COLO668 (cell line): ENCODE data around the gene IRS2.
"Not testable (repeated sequence)": the region's sequence is repeated elsewhere in the genome, so short reads cannot be mapped to it uniquely, and the experiment has no call there.

ENCODE experiments used
- DNase-seq: peaks from one replicate; lab custom pipeline; 2025; ENCODE audit not compliant: unreplicated experiment; lab: John Stamatoyannopoulos, UW

Gene IRS2

DNA sequence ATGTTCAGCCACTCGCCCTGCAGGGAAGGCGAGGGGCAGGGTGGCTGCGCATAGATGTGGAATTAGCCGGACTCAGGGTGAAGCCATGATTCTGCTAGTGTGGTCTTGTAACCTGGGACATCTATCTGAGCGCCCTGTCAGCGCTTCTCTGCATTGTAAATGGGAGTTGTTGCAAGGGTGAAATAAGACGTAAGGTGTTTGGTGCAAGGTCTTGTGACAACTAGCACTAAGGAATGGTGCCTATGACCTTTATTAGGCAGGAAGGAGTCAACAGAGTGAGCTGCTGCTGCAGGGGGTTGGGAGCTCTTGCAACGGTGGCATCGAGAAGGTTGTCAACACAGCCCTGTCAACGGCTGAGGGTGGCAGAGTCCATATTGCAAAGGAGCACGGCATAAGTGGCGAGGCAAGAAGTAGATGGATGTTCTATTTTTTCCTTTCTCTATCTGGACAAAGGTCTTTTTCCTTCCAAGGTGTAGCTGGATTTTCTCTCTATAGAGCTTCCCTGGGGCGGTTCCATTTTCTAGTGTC, 49.3 kb downstream of the IRS2 start:
- DNase-seq, result no peak

DNA sequence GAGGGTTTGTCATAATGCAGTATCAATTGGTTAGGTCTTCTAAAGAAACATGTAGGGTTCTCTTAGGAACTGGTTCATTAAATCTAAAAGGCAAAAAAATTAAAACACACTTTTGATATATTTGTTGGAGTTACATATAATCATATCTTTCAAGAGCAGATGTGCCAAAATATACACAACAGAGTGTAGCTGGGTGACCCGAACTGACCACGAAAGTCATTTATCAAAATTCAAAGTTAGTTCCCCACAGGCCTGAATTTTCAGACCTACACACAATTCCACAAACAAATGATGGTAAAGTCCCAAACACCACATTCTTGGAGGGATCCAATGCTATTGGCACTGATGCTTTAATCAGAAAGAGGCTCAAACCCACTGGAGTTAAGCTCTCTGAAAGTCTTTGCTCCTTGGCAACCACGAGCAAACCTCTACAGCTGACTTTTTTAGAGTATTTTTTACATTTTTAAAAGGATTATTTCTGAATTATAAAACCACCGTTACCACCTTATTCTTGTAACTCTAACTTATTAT, 50.9 kb downstream of the IRS2 start:
- no peak for DNase-seq

DNA sequence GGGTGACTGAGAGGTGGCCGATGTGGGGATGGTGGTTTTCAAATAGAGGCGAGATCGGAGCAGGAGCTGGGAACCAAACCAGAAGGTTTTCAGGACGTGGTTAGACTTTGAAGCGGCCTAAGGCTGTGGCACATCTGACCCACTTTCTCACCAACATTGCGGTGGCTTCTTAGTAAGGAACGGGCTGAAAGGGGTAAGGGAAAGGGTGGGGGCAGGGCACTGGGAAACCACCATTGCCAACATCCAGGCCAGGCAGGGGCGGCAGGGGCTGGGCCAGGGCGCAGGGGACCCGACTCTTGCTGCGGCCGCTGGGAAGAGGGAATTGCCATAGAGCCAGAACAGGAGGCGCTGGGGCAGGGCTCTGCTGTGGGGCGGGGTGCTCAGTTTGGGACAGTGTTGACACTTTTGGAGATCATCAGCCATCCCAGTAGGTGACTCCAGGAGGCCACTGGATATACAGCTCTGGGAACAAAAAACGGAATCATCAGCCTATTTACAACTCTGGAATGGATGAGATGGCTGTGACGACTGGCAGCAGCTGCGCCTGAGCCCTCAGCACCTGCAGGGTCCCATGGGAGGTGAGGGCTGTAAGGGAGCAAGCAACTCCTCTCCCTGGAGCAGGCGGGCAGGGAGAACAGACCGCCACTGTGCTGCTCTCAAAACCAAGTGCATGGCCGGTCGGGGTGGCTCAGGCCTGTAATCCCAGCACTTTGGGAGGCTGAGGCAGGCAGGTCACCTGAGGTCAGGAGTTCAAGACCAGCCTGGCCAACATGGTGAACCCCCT, 52.2 kb downstream of the IRS2 start:
- DNase-seq, result no peak

DNA sequence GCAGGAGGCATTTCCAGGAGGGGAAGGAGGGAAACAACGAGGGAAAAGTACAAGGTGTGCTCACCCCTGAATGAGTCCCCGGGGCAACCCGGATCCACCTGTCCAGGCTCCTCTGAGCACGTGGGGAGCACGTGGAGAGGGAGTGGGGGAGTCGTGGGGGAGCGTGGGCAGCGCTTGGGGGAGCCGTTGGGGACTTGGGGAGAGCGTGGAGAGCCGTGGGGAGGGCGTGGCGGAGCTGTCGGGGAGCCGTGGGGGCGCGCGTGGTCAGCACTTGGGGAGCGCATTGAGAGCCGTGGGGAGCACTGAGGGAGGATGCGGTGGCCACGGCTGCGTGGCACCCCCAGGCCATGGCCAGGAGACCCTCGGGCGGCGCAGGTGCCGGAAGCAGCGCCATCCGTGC, 52.8 kb downstream of the IRS2 start:
- no peak for DNase-seq

DNA sequence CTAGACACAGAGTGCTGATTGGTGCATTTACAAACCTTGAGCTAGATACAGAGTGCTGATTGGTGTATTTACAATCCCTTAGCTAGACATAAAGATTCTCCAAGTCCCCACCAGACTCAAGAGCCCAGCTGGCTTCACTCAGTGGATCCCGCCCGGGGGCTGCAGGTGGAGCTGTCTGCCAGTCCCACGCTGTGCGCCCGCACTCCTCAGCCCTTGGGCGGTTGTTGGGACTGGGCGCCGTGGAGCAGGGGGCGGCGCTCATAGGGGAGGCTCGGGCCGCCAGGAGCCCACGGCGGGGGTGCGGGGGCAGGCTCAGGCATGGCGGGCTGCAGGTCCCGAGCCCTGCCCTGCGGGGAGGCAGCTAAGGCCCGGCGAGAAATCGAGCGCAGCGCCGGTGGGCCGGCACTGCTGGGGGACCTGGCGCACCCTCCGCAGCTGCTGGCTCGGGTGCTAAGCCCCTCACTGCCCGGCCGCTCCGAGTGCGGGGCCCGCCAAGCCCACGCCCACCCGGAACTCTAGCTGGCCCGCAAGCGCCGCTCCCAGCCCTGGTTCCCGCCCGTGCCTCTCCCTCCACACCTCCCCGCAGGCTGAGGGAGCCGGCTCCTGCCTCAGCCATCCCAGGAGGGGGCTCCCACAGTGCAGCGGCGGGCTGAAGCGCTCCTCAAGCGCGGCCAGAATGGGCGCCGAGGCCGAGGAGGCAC, 53.8 kb downstream of the IRS2 start:
- DNase-seq, result not testable (repeated sequence)

DNA sequence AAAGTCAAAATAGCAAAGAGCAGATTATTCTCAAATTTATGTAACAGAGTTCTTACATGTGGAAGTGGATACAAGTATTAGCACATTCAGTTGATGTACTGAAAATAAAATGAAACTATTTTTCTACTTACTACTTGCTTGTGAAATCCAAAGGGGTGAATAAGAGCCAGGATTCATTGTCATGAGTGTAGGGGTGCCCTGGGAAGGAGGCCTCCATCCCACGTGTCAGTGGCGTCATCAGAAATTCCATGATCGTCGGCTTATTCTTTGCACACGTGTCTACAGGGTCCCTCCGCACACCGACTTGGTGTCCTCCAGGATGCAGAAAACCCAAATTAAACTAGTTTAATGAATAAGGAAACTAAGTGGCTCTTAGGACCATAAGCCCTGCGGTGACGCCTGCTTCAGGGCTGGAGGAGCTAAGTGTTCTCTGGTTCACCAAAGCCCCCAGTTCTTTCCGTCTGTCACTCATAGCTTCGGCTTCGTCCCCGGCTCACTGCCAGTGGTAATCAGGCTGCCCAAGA, 55.5 kb downstream of the IRS2 start:
- no peak for DNase-seq

DNA sequence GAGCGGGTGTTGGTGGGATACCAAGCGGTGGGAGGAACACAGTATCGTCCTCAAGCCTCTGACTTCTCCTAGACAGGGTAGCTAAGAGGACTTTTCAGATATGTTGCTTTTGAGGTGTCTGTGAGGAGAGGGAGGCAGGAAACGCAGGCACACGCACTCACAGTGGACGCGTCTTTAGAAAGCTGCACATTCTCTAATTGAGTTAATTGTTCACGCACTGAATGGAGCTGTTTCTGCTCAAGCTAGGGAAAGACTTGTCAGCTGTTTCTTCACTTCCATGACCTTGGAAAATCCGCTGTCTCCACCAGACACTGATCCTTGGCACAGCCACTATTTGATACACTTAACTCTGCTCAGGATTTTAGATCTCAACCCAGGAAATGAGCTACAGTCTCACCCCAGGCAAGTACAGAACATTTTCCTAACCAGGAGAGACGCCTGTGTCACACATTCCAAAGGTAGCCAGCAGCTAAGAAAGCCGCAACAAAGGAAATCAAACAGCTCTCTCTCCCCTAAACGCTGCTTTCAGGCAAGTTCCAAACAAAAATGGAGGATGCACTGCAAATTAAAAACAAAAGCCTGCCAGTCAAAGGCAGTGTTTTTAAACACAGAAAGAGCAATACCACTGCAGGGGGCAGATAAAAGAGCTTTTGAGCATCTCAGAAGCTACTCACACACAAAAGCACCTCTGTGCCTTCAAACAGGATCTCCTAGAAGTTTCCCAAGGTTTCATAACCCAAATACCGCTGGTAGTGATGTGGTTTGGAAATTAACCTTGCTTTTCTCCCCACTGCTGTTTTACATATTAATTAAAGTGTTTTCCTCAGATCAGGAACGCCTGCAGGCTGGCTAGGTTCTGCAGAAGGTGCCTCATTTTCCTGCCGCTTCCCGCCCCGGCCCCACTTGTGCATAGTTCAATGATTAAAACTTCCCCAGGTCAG, 57.3 kb downstream of the IRS2 start:
- no peak for DNase-seq

DNA sequence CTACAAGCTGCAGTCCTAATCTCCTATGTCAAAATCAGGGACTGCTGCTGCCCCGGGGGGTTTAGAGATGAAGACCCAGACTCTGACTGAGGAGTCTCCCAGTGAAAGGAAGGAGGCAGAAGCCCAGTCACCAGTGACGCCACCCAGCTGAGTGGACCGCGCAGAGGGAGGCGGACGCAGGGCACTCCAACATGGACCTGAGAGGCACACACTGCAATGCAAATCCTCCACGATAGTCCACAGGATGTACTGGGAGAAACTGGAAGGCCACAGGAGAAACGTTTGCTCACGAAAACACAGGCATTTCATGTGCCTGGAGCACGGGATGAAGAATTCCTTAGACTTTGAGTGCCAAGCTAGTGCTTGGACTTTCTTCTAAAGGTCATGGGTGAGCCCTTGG, 58.3 kb downstream of the IRS2 start:
- DNase-seq, result no peak

DNA sequence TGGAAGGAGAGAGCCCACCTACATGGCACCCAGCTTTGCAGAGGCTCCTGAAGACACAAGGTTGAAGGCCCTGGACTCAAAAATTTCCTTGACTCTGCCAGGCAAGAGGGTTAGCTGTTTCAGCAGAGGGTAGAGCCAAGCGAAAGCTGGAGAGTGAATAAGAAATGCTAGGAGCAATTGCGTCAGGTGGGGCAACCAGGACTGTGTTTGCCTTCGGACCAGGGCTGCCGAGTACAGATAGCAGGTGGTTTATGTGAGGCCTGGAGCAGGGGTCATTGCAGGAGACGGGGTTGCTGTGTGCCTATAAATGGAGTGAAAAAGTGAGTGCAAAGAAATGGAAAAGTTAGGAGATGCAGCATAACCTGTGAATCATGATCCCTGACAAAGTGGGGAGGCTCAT, 59.1 kb downstream of the IRS2 start:
- no peak for DNase-seq

DNA sequence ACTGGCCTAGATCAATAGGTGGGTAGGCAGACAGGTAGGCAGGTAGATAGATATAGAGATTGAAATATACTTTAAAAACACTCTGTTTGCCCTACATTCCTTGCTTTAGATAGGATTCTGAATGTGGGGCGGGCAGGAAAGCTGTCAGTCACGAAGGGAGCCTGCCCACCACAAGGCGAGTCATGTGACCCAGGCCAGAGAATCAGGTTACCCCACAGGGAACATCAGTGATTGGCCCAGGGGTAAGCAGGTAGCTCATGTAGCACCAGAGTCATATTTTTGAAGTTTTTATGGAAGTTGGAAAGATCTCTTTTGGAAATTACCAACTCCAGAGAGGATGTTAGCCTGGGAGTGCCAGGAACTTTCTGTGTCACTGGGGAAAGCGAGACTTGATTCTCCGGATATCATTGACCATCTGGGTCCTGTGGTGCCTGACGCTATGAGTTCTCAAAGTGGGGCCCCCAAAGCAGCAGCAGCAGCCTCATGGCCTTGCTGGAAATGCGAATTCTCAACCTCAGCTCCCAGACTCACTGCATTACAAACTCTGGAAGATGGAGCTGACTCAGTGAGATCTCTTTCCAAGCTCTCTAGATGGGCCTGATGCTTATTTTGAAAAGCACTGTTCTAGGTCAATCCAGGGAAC, 60.3 kb downstream of the IRS2 start:
- no peak for DNase-seq

DNA sequence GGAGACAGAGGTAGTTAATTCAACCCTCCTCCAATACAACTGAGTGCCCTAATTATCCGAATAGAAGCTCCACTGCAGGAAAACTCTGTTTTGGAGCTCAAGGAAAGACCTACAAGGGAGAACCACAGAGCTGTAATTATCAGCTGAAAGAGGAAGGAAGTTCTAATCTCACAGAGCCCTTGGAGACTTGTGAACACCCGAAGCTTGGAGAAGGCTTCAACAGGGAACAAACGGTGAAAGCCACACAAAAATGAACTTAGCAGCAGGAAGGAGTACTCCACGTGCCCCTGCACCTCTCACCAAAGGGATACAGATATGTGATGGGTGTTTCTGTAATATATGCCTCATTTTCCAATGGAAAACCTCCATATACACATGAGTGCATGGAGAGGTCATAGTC, 61.1 kb downstream of the IRS2 start:
- no peak for DNase-seq

DNA sequence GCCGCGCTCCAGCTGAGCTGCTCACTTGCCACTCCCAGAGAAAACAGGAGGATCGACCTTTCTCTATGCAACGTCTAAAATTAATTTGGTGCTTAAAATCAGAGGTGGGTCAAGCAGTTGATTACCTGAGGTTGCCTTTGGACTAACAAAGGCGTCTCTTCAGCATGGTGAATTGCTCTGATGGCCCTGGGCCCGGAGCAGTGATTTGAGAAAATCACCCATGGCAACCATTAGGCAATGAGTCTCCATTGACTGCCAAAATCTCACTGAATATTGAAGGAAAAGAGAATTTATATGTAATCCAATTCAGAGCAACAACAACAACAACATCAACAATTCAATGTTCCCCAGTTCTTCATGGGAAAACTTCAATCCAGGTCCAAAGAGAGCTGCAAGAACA, 61.8 kb downstream of the IRS2 start:
- no peak for DNase-seq

DNA sequence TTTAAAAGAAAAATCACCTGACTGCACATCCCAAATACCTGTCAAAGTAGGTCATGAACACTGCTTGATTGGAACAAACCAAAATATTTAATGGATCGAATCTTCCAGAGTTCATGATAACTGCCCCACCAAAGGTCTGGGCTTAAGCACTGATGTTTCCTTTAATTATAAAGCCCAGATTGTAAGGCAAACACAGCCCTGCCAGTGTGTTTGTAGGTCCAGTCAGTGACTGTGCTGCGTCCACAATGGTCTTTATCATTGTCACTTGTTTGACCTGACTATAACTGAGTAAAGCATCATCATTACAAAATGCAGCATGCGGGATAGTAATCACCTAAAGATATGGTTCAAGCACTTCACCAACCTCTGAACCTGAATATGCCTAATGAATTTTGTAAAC, 63.3 kb downstream of the IRS2 start:
- no peak for DNase-seq

DNA sequence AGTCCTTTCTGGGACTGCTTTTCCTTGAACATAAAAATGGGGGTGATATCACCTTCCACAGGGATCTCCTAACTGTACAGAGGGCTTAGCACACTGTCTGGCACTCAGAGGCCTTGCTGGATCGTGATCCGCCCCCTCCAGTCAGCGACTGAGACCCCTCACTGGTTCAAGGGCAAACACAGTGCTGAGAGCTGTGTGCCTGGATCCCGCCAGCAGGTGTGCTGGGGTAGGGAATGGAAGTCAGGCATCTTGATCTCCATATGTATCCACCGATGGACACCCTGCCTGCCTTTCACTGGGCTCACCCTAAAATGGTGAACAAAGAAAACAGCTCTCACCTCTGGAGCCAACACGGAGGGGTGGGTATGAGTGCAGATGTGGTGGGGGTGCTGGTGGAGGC, 64.3 kb downstream of the IRS2 start:
- DNase-seq, result no peak

DNA sequence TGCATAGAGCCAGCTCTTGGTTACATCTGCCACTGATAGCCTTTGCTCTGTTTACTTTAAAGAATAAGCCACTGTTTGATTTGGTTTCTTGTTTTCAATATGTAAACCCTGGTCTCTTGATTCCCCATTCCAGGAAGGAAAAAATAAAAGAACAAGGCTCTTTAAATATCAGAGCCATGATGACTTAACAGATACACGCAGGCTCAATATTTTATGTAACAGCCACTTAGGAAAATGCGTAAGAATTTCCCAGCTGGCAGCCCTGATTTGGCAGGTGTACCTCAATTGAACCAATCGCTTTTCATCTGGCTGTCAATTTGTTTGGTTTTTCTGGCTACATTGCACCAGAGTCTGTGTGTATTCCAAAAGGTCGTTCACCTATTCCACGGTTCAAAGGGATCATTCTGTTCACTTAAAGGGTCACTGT, 65.6 kb downstream of the IRS2 start:
- DNase-seq, result peak; percentile 70

DNA sequence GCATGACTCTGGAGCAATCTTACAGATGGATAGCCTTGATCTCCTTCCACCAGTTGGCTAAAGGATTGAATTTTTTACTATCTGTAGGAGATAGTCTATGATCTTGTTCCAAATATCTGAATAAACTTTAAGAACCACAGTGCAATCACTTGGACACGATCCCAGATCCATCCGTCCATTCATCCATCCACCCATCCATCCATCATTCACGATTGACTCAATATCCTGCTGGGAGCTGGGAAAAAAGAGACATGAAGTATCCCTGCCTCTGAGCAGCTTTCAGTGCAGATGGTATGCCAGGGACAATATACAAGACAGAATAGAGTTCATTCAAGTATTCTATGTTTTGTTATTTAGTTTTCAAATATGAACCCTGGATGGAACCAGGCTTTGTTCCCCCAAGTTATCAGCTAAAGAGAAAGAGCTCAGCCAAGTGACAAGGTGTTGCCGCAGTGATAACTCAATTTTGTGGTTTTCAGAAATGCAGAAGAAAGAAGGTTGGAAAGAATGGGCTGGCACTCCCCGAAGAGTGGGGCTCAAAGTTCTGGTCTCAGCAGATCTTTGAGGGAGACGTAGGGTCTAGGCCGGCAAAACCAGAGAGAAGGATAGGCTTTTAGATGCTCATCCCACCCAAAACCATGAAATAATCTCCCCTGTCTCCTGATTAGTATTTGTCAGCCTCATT, 66.3 kb downstream of the IRS2 start:
- no peak for DNase-seq

DNA sequence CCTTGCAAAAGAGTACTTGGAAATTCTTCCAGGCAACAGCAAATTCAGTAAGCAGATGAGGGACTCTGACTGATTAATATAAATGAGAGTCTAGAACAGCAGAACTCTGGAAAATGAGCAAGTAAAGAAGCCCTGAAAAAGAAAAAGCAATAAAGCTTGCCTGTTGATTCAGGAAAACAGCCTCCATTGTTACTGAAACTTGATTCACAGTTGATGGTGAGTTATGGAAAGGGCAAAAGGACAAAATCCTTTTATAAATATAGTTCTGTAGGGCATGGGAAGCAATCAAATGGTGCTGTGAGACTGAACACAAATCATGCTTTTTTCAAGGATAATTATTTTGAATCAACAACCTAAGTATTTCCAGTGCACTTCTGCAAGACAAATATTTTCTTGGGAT, 67.7 kb downstream of the IRS2 start:
- DNase-seq, result no peak

DNA sequence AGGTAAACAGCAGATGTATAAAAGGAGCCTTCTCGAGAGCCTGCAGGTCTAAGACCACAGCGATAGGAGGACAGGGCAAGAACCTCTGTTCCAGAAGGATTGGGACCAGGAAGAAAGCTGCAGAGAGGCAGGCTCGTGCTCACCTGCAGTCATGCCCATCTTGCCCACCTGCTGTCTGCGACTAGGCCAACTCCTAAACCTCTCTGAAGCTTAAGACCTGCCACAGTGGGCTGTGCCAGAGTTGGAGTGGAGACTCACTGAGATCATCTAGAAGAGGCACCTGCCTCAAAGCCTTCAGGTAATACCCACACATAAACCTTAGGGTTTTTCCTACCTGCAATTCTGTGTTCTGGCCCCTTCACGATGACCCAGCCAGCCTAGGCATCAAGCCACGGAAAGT, 68.7 kb downstream of the IRS2 start:
- no peak for DNase-seq

DNA sequence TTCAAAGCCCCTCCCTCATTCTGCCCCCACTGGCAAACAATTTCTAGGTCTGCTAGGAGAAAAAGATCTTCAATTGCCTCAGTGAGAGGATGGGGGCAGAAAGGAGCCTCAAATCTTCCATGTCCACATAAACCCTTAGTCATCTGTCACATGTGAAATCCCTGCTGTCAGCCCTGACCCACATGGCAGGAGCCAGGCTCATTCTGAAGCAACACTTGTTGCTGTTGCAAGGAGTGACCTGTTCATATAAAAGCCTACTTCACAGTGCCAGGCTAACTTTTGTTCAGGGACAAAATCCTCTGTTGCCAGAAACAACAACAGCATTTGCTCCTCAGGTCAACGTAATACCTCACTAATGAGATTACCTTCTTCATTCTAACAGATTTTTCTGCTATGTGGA, 70.5 kb downstream of the IRS2 start:
- DNase-seq, result no peak

DNA sequence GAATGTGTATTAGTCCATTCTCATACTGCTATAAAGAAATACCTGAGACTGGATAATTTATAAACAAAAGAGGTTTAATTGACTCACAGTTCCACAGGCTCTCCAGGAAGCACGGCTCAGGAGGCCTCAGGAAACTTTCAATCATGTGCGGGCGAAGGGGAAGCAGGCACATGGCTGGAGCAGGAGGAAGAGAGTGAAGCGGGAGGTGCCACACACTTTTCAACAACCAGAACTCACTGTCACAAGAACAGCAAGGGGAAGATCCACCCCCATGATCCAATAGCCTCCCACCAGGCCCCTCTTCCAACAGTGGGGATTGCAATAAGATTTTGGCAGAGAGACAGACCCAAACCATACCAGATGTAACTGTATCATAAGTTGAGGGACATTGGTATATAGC, 72.7 kb downstream of the IRS2 start:
- no peak for DNase-seq
